ENCODE results near the gene SLC39A12.

SLC39A12 gene

GRCh38 chr10:18043148-18044006 is 91.7 kb downstream of the SLC39A12 start:
- DNase-seq (ENCODE audit: low spot score) = no peak
- no peak for FAIRE-seq

GRCh38 chr10:18044976-18045720 is 93.4 kb downstream of the SLC39A12 start:
- FAIRE-seq = no peak

GRCh38 chr10:18056583-18056982 is 104.9 kb downstream of the SLC39A12 start:
- no peak for DNase-seq (ENCODE audit: low spot score)
- no peak for FAIRE-seq

More at GRCh38 chr10:18044976-18045720, 93.4 kb downstream of the SLC39A12 start:
- DNase-seq (ENCODE audit: low spot score) = no peak

GRCh38 chr10:18059826-18060559 is 108.3 kb downstream of the SLC39A12 start:
- FAIRE-seq = no peak
- no peak for DNase-seq (ENCODE audit: low spot score)

- FAIRE-seq (no peak), DNase-seq (ENCODE audit: low spot score) (no peak)
These were observed 115.2 kb downstream of the SLC39A12 start for GRCh38 chr10:18066947-18067346.

- DNase-seq (ENCODE audit: low spot score) (no peak), FAIRE-seq (no peak)
These were observed 116.7 kb downstream of the SLC39A12 start for GRCh38 chr10:18068401-18068800.

- DNase-seq (ENCODE audit: low spot score) (no peak), FAIRE-seq (no peak)
These were observed 119.9 kb downstream of the SLC39A12 start for GRCh38 chr10:18071591-18071990.

- no peak for DNase-seq (ENCODE audit: low spot score)
- no peak for FAIRE-seq
These were observed 121.6 kb downstream of the SLC39A12 start for GRCh38 chr10:18073314-18073713.

GRCh38 chr10:18075881-18076280 is 124.2 kb downstream of the SLC39A12 start:
- DNase-seq (ENCODE audit: low spot score) (no peak), FAIRE-seq (no peak)

GRCh38 chr10:18079665-18080295 is 128.1 kb downstream of the SLC39A12 start:
- FAIRE-seq (no peak), DNase-seq (ENCODE audit: low spot score) (no peak)

GRCh38 chr10:18082381-18082780 is 130.7 kb downstream of the SLC39A12 start:
- no peak for DNase-seq (ENCODE audit: low spot score)
- no peak for FAIRE-seq

GRCh38 chr10:18085855-18086254 is 134.1 kb downstream of the SLC39A12 start:
- DNase-seq (ENCODE audit: low spot score) = no peak
- FAIRE-seq = no peak

- no peak for DNase-seq (ENCODE audit: low spot score)
- FAIRE-seq = no peak
These were observed 135.0 kb downstream of the SLC39A12 start for GRCh38 chr10:18086746-18087145.

- DNase-seq (ENCODE audit: low spot score) (no peak), FAIRE-seq (no peak)
These were observed 135.6 kb downstream of the SLC39A12 start for GRCh38 chr10:18087355-18087754.

Measured in RCC 7860 (cell line).